Endodermal cell (in vitro differentiated cells): ENCODE measurements around the gene CDC14B. TPM values are rescaled to one million over a fixed set of nuclear protein-coding genes. Genes with fewer than 3 reads are reported as not detected.

Experiments
- DNase-seq: peaks from one replicate; pipeline ENCODE4 v3.0.0-alpha.2; 2017
- H3K27ac ChIP-seq: 2 replicates; pipeline ENCODE4 v1.5.1; 2013; ENCODE audit warnings: mild to moderate bottlenecking, low read depth, low read length, moderate library complexity
- H3K27me3 ChIP-seq: 2 replicates; pipeline ENCODE4 v1.6.1; 2013; ENCODE audit warnings: mild to moderate bottlenecking, low read length, moderate library complexity; ENCODE audit not compliant: insufficient read depth, control insufficient read depth, poor library complexity, severe bottlenecking
- H3K36me3 ChIP-seq: 2 replicates; pipeline ENCODE4 v1.7.0; 2013; ENCODE audit warnings: mild to moderate bottlenecking, low read length, moderate library complexity; ENCODE audit not compliant: control insufficient read depth, insufficient read depth
- H3K4me1 ChIP-seq: one replicate; pipeline ENCODE4 v1.7.0; 2013; ENCODE audit warnings: low read length; ENCODE audit not compliant: control insufficient read depth, insufficient read depth
- H3K4me3 ChIP-seq: 2 replicates; pipeline ENCODE4 v1.5.1; 2013; ENCODE audit warnings: mild to moderate bottlenecking, low read length, moderate library complexity
- H3K9ac ChIP-seq: 2 replicates; pipeline ENCODE4 v1.6.1; 2013; ENCODE audit warnings: mild to moderate bottlenecking, low read length, moderate library complexity; ENCODE audit not compliant: poor library complexity, severe bottlenecking; ENCODE audit errors: extremely low read depth
- H3K9me3 ChIP-seq: 2 replicates; pipeline ENCODE4 v1.6.1; 2013; ENCODE audit warnings: mild to moderate bottlenecking, low read length, moderate library complexity; ENCODE audit not compliant: control insufficient read depth
- H3K27ac Mint-ChIP-seq: 2 replicates; pipeline ENCODE4 v1.8.0; 2020; ENCODE audit warnings: mixed read lengths
- H3K27me3 Mint-ChIP-seq: 2 replicates; pipeline ENCODE4 v1.8.0; 2021; ENCODE audit warnings: mild to moderate bottlenecking, mixed read lengths; ENCODE audit not compliant: insufficient read depth
- H3K36me3 Mint-ChIP-seq: 2 replicates; pipeline ENCODE4 v1.8.0; 2020; ENCODE audit warnings: low read depth, mixed read lengths
- H3K4me1 Mint-ChIP-seq: 2 replicates; pipeline ENCODE4 v1.8.0; 2020; ENCODE audit warnings: mixed read lengths
- H3K4me3 Mint-ChIP-seq: 2 replicates; pipeline ENCODE4 v1.8.0; 2020; ENCODE audit warnings: mild to moderate bottlenecking, moderate library complexity, mixed read lengths
- H3K9me3 Mint-ChIP-seq: 2 replicates; pipeline ENCODE4 v1.8.0; 2020; ENCODE audit warnings: mild to moderate bottlenecking, mixed read lengths
- CTCF ChIP-seq: fragments of 200-600 bp; sonication (generic); conservative IDR thresholded peaks from 2 replicates; pipeline ENCODE4 v1.5.0; 2021; ENCODE audit warnings: antibody characterized with exemption, mild to moderate bottlenecking
- WGBS, 2 experiments: methylation state at CpG; one replicate each; pipeline versions ENCODE4 v1.1.5 to v1.1.7; 2013; ENCODE audit warnings: missing lambda C conversion rate in 2 of 2, mixed read lengths in 1 of 2; ENCODE audit not compliant: insufficient coverage in 1 of 2, insufficient read length in 1 of 2; 5-methylcytosine and 5-hydroxymethylcytosine counted together
- total RNA-seq, 2 donors: library from RNA; stranded (reverse); fragmentation: NEBNext Ultra II Directional in 1 of 2; extraction: Animal tissue kit (Norgen Biotek cat#: 25700) in 1 of 2; gene quantifications; 2 replicates in 1 of 2; 3 replicates in 1 of 2; pipeline ENCODE4 v1.2.1, GENCODE V29; 2021

Gene CDC14B
- total RNA-seq, 2 donors from 2014 or later: 47.5 to 48.3 TPM

GRCh38 chr9:96514108-96514799 is 105.4 kb downstream of the CDC14B start:
- no peaks in the 10 kb centered on the region for H3K9me3 ChIP-seq
- H3K27me3 ChIP-seq: no peaks in the 10 kb centered on the region
- H3K27ac ChIP-seq: no peak overlapping the region
- no peak for TF ChIP-seq CTCF
- H3K4me1 ChIP-seq: no peaks in the 10 kb centered on the region
- H3K4me1 Mint-ChIP-seq: no peaks in the 10 kb centered on the region
- no peak overlapping the region for H3K27ac Mint-ChIP-seq
- DNase-seq: no peak
- whole genome bisulfite sequencing, 2 experiments: 95% methylated on average over 8 to 9 of the region's 9 CpGs
- H3K4me3 Mint-ChIP-seq: no peak overlapping the region
- H3K4me3 ChIP-seq: no peak overlapping the region
- peaks cover 35% of the 10 kb centered on the region for H3K36me3 Mint-ChIP-seq
- no peak overlapping the region for H3K9ac ChIP-seq
- H3K9me3 Mint-ChIP-seq: no peaks in the 10 kb centered on the region
- no peaks in the 10 kb centered on the region for H3K27me3 Mint-ChIP-seq
- H3K36me3 ChIP-seq: peaks cover 13% of the 10 kb centered on the region

GRCh38 chr9:96513622-96514021 is 106.0 kb downstream of the CDC14B start:
- no peak for TF ChIP-seq CTCF
- DNase-seq: no peak
- H3K36me3 ChIP-seq: peaks cover 17% of the 10 kb centered on the region
- no peak overlapping the region for H3K4me3 ChIP-seq
- H3K9me3 Mint-ChIP-seq: no peaks in the 10 kb centered on the region
- H3K4me3 Mint-ChIP-seq: no peak overlapping the region
- H3K9ac ChIP-seq: no peak overlapping the region
- 98 to 100% methylated on average over 3 to 5 of the region's 5 CpGs for WGBS, 2 experiments
- no peaks in the 10 kb centered on the region for H3K27me3 ChIP-seq
- H3K9me3 ChIP-seq: no peaks in the 10 kb centered on the region
- no peak overlapping the region for H3K27ac ChIP-seq
- no peaks in the 10 kb centered on the region for H3K4me1 Mint-ChIP-seq
- H3K27me3 Mint-ChIP-seq: no peaks in the 10 kb centered on the region
- no peaks in the 10 kb centered on the region for H3K4me1 ChIP-seq
- no peak overlapping the region for H3K27ac Mint-ChIP-seq
- peaks cover 36% of the 10 kb centered on the region for H3K36me3 Mint-ChIP-seq

- WGBS, 2 experiments: 96 to 100% methylated on average over 1 to 3 of the region's 3 CpGs
- H3K27ac Mint-ChIP-seq: no peak overlapping the region
- peaks cover 23% of the 10 kb centered on the region for H3K36me3 ChIP-seq
- H3K9me3 Mint-ChIP-seq: no peaks in the 10 kb centered on the region
- peaks cover 39% of the 10 kb centered on the region for H3K36me3 Mint-ChIP-seq
- no peaks in the 10 kb centered on the region for H3K27me3 ChIP-seq
- no peak overlapping the region for H3K4me3 ChIP-seq
- H3K9me3 ChIP-seq: no peaks in the 10 kb centered on the region
- no peaks in the 10 kb centered on the region for H3K4me1 Mint-ChIP-seq
- H3K27me3 Mint-ChIP-seq: no peaks in the 10 kb centered on the region
- H3K4me1 ChIP-seq: no peaks in the 10 kb centered on the region
- TF ChIP-seq CTCF: no peak
- H3K9ac ChIP-seq: no peak overlapping the region
- no peak overlapping the region for H3K4me3 Mint-ChIP-seq
- no peak overlapping the region for H3K27ac ChIP-seq
- DNase-seq: no peak
Measured at GRCh38 chr9:96512240-96512639, 107.4 kb downstream of the CDC14B start.
